D721Med (cell line): ENCODE results near the gene CAMK1D.
"Not testable (repeated sequence)": the region's sequence is repeated elsewhere in the genome, so short reads cannot be mapped to it uniquely, and the experiment has no call there.

Experiments
- DNase-seq: peaks from one replicate; pipeline ENCODE4 v3.0.0; 2011; ENCODE audit warnings: low spot score; ENCODE audit not compliant: insufficient read length
- FAIRE-seq: peaks from 2 replicates; lab custom pipeline; 2011; peaks lifted over from hg19 to GRCh38; lab: Jason Lieb, UNC
- TF ChIP-seq, protein P1 (sequence below): IDR thresholded peaks from 2 replicates; pipeline ENCODE4 v1.5.1; 2012; ENCODE audit warnings: mild to moderate bottlenecking, control low read depth; ENCODE audit not compliant: insufficient read depth; ENCODE audit errors: missing control alignments

Gene CAMK1D

DNA sequence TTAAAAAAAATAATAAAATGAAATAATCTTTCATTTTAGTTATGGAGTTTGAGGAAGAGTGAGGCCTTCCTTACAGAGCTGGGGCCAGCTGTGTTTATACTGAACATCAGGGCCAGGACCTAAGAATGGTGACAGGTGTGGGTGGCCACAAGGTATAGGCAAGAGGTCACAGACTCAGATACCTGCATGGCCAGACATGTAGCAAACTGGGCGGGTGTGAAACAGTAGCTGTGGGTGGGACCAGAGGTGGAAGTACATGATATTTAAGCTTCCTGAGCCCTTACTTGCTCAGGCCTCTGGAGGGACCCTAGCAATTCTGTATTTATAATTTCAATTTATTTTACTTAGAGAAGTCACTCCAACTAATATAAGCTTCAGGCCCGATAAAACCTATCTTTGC is 27.7 kb upstream of the CAMK1D start:
- FAIRE-seq = no peak
- TF ChIP-seq, protein P1, sequence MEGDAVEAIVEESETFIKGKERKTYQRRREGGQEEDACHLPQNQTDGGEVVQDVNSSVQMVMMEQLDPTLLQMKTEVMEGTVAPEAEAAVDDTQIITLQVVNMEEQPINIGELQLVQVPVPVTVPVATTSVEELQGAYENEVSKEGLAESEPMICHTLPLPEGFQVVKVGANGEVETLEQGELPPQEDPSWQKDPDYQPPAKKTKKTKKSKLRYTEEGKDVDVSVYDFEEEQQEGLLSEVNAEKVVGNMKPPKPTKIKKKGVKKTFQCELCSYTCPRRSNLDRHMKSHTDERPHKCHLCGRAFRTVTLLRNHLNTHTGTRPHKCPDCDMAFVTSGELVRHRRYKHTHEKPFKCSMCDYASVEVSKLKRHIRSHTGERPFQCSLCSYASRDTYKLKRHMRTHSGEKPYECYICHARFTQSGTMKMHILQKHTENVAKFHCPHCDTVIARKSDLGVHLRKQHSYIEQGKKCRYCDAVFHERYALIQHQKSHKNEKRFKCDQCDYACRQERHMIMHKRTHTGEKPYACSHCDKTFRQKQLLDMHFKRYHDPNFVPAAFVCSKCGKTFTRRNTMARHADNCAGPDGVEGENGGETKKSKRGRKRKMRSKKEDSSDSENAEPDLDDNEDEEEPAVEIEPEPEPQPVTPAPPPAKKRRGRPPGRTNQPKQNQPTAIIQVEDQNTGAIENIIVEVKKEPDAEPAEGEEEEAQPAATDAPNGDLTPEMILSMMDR = no peak

DNA sequence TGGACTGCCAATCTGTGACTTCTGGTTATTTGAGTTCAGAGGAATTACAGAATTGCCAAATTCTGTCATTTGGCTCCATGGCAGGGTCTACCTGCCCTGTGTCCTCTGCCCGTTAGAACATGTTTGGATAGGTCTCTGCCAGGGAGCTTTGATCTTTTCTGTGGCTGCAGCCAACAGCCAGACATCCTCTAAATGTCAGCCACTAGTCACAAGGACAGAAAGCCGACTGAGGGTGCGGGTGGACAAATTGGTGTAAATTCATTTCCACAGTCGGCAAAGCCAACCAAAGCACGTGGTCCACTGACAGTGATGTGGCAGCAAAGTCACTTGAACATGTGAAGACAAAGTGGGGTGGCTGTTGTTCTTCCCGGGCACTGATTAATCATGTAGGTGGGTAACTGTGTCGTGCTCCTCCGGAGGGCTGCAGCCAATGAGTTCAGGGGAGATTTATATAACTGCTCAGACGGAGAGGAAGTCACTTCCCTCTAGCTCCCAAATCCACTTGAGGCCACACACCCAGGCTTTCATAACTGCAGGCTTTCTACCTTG is 26.7 kb upstream of the CAMK1D start:
- FAIRE-seq (no peak), DNase-seq (no peak)
- TF ChIP-seq, protein P1 = no peak

More for the DNA sequence above, 27.7 kb upstream of the CAMK1D start:
- no peak for DNase-seq

DNA sequence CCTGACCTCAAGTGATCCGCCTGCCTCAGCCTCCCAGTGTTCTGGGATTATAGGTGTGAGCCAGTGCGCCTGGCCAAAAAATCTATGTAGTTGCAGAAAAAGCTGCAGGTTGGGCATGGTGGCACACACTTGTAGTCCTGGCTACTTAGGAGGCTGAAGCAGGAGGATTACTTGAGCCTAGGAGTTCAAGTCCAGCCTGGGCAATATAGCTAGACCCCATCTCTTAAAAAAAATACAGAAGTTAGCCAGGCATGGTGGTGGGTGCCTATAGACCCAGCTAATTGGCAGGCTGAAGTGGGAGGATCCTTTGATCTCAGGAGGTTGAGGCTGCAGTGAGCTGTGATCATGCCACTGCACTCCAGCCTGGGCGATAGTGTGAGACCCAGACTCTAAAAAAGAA is 24.8 kb upstream of the CAMK1D start:
- FAIRE-seq (no peak), DNase-seq (no peak)
- TF ChIP-seq, protein P1 = no peak

DNA sequence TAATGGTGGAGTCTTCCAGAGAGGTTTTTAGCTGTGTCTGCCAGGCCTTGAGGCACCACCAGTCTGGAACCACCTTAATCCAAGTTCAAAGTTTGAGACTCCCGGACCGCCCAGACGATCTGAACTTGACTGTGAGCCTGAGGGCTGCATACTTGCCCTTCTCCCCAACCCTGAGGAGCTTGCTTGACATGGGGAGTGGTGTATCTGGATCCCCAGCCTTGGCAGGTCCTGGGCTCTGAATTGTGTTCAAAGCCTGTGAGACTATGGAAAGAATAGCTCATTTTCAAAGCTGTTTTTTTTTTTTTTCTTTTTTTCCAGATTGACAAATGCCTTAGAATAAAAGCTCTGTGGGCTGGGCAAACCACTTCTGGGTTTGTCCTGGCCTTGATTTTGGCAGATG is 22.3 kb upstream of the CAMK1D start:
- DNase-seq = no peak
- no peak for FAIRE-seq
- TF ChIP-seq, protein P1 = no peak

DNA sequence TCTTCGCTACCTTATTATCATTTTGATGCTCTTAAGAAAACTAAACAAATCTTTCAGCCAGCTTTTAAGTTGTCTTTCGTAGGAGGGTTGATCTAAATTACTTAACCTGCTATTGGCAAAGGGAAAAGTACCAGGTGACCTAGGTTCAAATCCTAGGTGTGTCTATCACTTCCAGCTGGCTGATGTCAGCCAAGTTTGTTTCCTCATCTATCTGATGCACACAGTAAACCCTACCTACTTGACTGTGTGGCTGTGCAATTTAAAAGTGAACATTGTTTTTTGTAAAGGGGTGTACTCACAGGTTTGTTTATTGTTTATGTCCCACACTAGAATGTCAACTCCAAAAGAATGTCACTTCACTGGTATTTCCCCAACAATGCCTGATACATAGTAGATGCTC is 21.9 kb upstream of the CAMK1D start:
- TF ChIP-seq, protein P1 = no peak
- no peak for FAIRE-seq
- no peak for DNase-seq

DNA sequence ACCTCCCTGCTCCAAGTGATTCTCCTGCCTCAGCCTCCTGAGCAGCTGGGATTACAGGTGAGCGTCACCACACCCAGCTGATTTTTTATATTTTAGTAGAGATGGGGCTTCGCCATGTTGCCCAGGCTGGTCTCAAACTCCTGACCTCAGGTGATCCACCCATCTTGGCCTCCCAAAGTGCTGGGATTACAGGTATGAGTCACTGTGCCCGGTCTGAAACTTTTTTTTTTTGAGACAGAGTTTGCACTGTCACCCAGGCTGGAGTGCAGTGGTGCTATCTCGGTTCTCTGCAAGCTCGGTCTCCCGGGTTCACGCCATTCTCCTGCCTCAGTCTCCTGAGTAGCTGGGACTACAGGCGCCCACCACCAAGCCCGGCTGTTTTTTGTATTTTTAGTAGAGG is 21.0 kb upstream of the CAMK1D start:
- FAIRE-seq, DNase-seq: not testable (repeated sequence)

DNA sequence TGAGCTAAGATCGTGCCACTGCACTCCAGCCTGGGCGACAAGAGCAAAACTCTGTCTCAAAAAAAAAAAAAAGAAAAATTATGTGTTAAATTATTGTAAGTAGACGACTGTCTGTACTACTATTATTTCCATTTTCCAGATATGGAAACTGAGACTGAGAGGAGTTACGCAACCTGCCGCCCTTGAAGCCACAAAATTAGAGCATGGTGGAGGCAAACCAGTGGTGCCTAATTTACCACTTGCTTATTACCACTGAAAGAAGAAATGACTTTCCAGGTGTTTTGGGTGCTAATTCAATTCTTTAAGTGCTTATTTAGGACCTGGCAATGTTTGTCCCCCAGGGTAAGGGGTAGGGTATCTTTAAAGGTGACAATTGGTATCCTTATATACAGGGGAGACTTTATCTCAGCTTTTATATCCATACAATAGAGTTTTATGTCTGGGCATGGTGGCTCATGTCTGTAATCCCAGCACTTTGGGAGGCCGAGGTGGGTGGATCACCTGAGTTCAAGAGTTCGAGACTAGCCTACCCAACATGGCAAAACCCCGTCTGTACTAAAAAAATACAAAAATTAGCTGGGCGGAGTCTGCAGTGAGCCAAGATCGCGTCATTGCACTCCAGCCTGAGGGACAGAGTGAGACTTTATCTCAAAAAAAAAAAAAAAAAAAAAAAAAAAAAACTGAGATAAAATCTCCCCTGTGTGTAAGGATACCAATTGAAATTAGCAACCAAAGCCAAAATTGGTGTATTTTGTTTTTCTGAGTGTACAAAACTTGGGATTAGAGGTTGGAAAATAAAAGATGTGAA is 16.6 kb upstream of the CAMK1D start:
- DNase-seq (no peak), FAIRE-seq (no peak)
- TF ChIP-seq, protein P1 = no peak
